C4-2B (cell line): ENCODE results near the gene CASQ2.

Experiments used
- H3K27ac ChIP-seq: fragments of 450-650 bp; 2 replicates; pipeline ENCODE4 v1.5.1; 2017
- CTCF ChIP-seq: fragments of 450-650 bp; conservative IDR thresholded peaks from 2 replicates; pipeline ENCODE4 v1.5.1; 2017; ENCODE audit warnings: mild to moderate bottlenecking
- ZFX ChIP-seq: fragments of 450-650 bp; IDR thresholded peaks from 2 replicates; pipeline ENCODE4 v1.6.1; 2017

The CASQ2 gene

GRCh38 chr1:115727706-115728249 is 40.7 kb downstream of the CASQ2 start:
- no peak overlapping the region for H3K27ac ChIP-seq
- TF ChIP-seq CTCF (no peak), ZFX (no peak)

- TF ChIP-seq CTCF (no peak), ZFX (no peak)
- no peak overlapping the region for H3K27ac ChIP-seq
Observed at GRCh38 chr1:115726570-115726969, 41.9 kb downstream of the CASQ2 start.

- no peak for TF ChIP-seq CTCF
- TF ChIP-seq ZFX = no peak
- peak overlapping the region; percentile 18; the same call in 1 of the 2 replicates for H3K27ac ChIP-seq
Observed at GRCh38 chr1:115726161-115726560, 42.4 kb downstream of the CASQ2 start.

- H3K27ac ChIP-seq = peak overlapping the region; percentile 18; the same call in 1 of the 2 replicates
- TF ChIP-seq ZFX (no peak), CTCF (no peak)
Observed at GRCh38 chr1:115725600-115725999, 42.9 kb downstream of the CASQ2 start.

- H3K27ac ChIP-seq = no peak overlapping the region
- TF ChIP-seq CTCF = no peak
- TF ChIP-seq ZFX = no peak
Observed at GRCh38 chr1:115723756-115724155, 44.8 kb downstream of the CASQ2 start.

GRCh38 chr1:115722221-115722620 is 46.3 kb downstream of the CASQ2 start:
- no peak overlapping the region for H3K27ac ChIP-seq
- no peak for TF ChIP-seq CTCF
- no peak for TF ChIP-seq ZFX

GRCh38 chr1:115719285-115719684 is 49.2 kb downstream of the CASQ2 start:
- TF ChIP-seq CTCF = no peak
- TF ChIP-seq ZFX = no peak
- no peak overlapping the region for H3K27ac ChIP-seq
